HepG2 (cell line): ENCODE results near the gene QSOX1. TPM values are rescaled to one million over a fixed set of nuclear protein-coding genes. Genes with fewer than 3 reads are reported as not detected.

Experiments
- BHLHE40 ChIP-seq: IDR thresholded peaks from 2 replicates; pipeline ENCODE4 v1.6.1; 2011; ENCODE audit warnings: low read length, improper control_type of control experiment
- CBX2 ChIP-seq, 2 experiments: fragments of 200-600 bp in 1 of 2; sonication (generic); formaldehyde crosslinking in 1 of 2; IDR thresholded peaks; 2 replicates each; pipeline versions ENCODE4 v1.7.0 to v1.8.1; 2018 to 2022; ENCODE audit warnings: low read depth in 2 of 2, low read length in 1 of 2, mild to moderate bottlenecking in 1 of 2, missing genetic modification reagents in 1 of 2
- HDAC6 ChIP-seq: fragments of 200-600 bp; sonication (generic); IDR thresholded peaks from 2 replicates; pipeline ENCODE4 v1.7.0; 2017; ENCODE audit warnings: mild to moderate bottlenecking, antibody characterized with exemption, low read length, low read depth
- ISL2 ChIP-seq: sonication (generic); formaldehyde crosslinking; IDR thresholded peaks from 2 replicates; pipeline ENCODE4 v1.5.0; 2020; ENCODE audit warnings: missing genetic modification reagents
- MTF1 ChIP-seq: sonication (generic); formaldehyde crosslinking; IDR thresholded peaks from 2 replicates; pipeline ENCODE4 v1.5.0; 2020; ENCODE audit warnings: missing genetic modification reagents
- NR2F6 ChIP-seq, 2 experiments: IDR thresholded peaks; 2 replicates each; pipeline ENCODE4 v1.6.1; 2016; ENCODE audit warnings: antibody characterized with exemption in 1 of 2, mild to moderate bottlenecking in 1 of 2
- PCBP1 ChIP-seq: fragments of 200-400 bp; formaldehyde crosslinking; IDR thresholded peaks from 2 replicates; pipeline ENCODE4 v1.6.1; 2017; ENCODE audit warnings: mild to moderate bottlenecking, low read depth, low read length, borderline replicate concordance
- POLR2G ChIP-seq: fragments of 200-400 bp; formaldehyde crosslinking; IDR thresholded peaks from 2 replicates; pipeline ENCODE4 v1.6.1; 2018; ENCODE audit warnings: mild to moderate bottlenecking, low read depth, low read length, moderate library complexity
- RFX1 ChIP-seq: fragments of 450-650 bp; IDR thresholded peaks from 2 replicates; pipeline ENCODE4 v1.6.1; 2017
- SOX5 ChIP-seq: IDR thresholded peaks from 2 replicates; pipeline ENCODE4 v1.6.1; 2016; ENCODE audit warnings: borderline replicate concordance
- SP4 ChIP-seq: sonication (generic); formaldehyde crosslinking; IDR thresholded peaks from 2 replicates; pipeline ENCODE4 v1.8.1; 2023; ENCODE audit warnings: mild to moderate bottlenecking, missing genetic modification reagents
- ZFP90 ChIP-seq: sonication (generic); formaldehyde crosslinking; IDR thresholded peaks from 2 replicates; pipeline ENCODE4 v1.8.0; 2022; ENCODE audit warnings: missing genetic modification reagents, mild to moderate bottlenecking, inconsistent platforms, borderline replicate concordance
- ZKSCAN5 ChIP-seq: sonication (generic); formaldehyde crosslinking; IDR thresholded peaks from 2 replicates; pipeline ENCODE4 v1.5.1; 2020; ENCODE audit warnings: mild to moderate bottlenecking, missing genetic modification reagents
- ZNF180 ChIP-seq: sonication (generic); formaldehyde crosslinking; IDR thresholded peaks from 2 replicates; pipeline ENCODE4 v1.4.0; 2020; ENCODE audit warnings: low read depth, missing genetic modification reagents, borderline replicate concordance
- ZNF235 ChIP-seq: sonication (generic); formaldehyde crosslinking; IDR thresholded peaks from 2 replicates; pipeline ENCODE4 v1.8.1; 2023; ENCODE audit warnings: mild to moderate bottlenecking, missing genetic modification reagents, borderline replicate concordance
- ZNF547 ChIP-seq: sonication (generic); formaldehyde crosslinking; IDR thresholded peaks from 2 replicates; pipeline ENCODE4 v1.5.1; 2020; ENCODE audit warnings: mild to moderate bottlenecking, missing genetic modification reagents
- ZNF724P ChIP-seq: sonication (generic); formaldehyde crosslinking; IDR thresholded peaks from 2 replicates; pipeline ENCODE4 v1.8.0; 2022; ENCODE audit warnings: missing genetic modification reagents, borderline replicate concordance
- ZNF737 ChIP-seq: sonication (generic); formaldehyde crosslinking; IDR thresholded peaks from 2 replicates; pipeline ENCODE4 v1.5.0; 2020; ENCODE audit warnings: missing genetic modification reagents, mild to moderate bottlenecking, borderline replicate concordance
- ZNF746 ChIP-seq: sonication (generic); formaldehyde crosslinking; IDR thresholded peaks from 2 replicates; pipeline ENCODE4 v1.8.0; 2022; ENCODE audit warnings: mild to moderate bottlenecking, missing genetic modification reagents
- ZNF790 ChIP-seq: sonication (generic); formaldehyde crosslinking; IDR thresholded peaks from 2 replicates; pipeline ENCODE4 v1.8.0; 2022; ENCODE audit warnings: missing genetic modification reagents, mild to moderate bottlenecking, borderline replicate concordance
- ZNF839 ChIP-seq: sonication (generic); formaldehyde crosslinking; IDR thresholded peaks from 2 replicates; pipeline ENCODE4 v1.4.0; 2020; ENCODE audit warnings: missing genetic modification reagents, mild to moderate bottlenecking, borderline replicate concordance
- ZZZ3 ChIP-seq: sonication (generic); formaldehyde crosslinking; IDR thresholded peaks from 2 replicates; pipeline ENCODE4 v1.4.0; 2020; ENCODE audit warnings: missing genetic modification reagents, mild to moderate bottlenecking, borderline replicate concordance
- polyA plus RNA-seq, 8 experiments: library from polyadenylated mRNA; depleted of rRNA in 3 of 8; stranded (reverse) in 7 of 8; unstranded in 1 of 8; fragments of >200 nt; fragmentation: Illumina TruSeq in 4 of 8; extraction: Trizol in 4 of 8; gene quantifications; 2 replicates each; pipeline versions ENCODE4 v1.2.1 to v1.2.3, GENCODE V29; 2011 to 2016; ENCODE audit warnings: low read depth in 4 of 8, missing spikeins in 1 of 8, mixed read lengths in 1 of 8; ENCODE audit not compliant: insufficient read depth in 1 of 8
- total RNA-seq, 5 experiments: library from RNA; depleted of rRNA; stranded (reverse); fragments of >200 nt; fragmentation: Illumina TruSeq; extraction: Trizol; gene quantifications; 2 replicates each; pipeline ENCODE4 v1.2.3, GENCODE V29; 2016; ENCODE audit warnings: low read depth in 1 of 5
- TF ChIP-seq, protein P1 (sequence below), 2 experiments: sonication (generic) in 1 of 2; formaldehyde crosslinking in 1 of 2; IDR thresholded peaks; 2 replicates each; pipeline versions ENCODE4 v1.4.0 to v1.6.1; 2016 to 2020; ENCODE audit warnings: borderline replicate concordance in 1 of 2, low read depth in 1 of 2, mild to moderate bottlenecking in 1 of 2, missing genetic modification reagents in 1 of 2
- TF ChIP-seq, protein P2 (sequence below): conservative IDR thresholded peaks from 2 replicates; pipeline ENCODE4 v1.6.1; 2018; ENCODE audit warnings: missing genetic modification reagents

Gene QSOX1
- total and polyA plus RNA-seq, 2 of the 13 experiments (the other 11 are each of a cell fraction or from before 2014, with no cell fraction given) = 6.8 to 40.2 TPM

DNA sequence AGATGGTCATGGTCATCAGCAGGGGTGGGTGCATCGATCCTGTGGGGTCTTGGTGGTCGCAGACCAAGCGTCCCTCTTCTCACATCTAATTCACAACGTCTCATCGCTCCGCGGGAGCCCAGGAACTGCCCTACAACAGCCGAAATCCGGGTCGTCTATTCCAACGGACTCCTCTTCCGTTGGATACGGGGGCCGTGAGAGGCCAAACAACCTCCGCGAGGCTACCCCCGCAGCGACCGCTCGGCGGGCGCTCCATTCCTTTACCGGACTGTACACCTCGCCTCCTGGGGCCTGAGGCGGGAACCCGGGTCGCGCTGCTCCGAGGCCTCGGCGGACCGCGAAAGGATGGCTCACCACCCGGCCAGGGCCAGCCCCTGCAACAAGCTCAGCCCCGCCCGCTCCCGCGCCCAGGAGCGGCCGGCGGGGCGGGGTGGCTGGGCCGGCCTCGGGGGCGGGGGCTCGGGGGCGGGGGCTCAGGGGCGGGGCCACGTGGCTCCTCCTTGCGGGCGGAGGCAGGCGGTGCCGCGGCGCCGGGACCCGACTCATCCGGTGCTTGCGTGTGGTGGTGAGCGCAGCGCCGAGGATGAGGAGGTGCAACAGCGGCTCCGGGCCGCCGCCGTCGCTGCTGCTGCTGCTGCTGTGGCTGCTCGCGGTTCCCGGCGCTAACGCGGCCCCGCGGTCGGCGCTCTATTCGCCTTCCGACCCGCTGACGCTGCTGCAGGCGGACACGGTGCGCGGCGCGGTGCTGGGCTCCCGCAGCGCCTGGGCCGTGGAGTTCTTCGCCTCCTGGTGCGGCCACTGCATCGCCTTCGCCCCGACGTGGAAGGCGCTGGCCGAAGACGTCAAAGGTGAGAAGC lies at the start of gene QSOX1 (continued):
- TF ChIP-seq ZNF737 (CRISPR knock-in tag) (no peak), HDAC6 (no peak), PCBP1 (no peak), ZKSCAN5 (CRISPR knock-in tag) (no peak), BHLHE40 (no peak), ZNF724P (CRISPR knock-in tag) (0 out of 2 replicates have a peak, but pooled peaks have one; percentile 61), CBX2 (IDR thresholded peaks at IDR 0.05; ENCODE audit: low read depth, low read length) (no peak), CBX2 (CRISPR knock-in tag; IDR thresholded peaks at IDR 0.05; ENCODE audit: low read depth) (no peak), NR2F6 (IDR thresholded peaks at IDR 0.05) (no peak), NR2F6 (CRISPR knock-in tag; IDR thresholded peaks at IDR 0.05) (no peak), MTF1 (CRISPR knock-in tag) (no peak), SP4 (CRISPR knock-in tag) (peak; percentile 47; the same call in 1 of the 2 replicates), ZFP90 (CRISPR knock-in tag) (no peak), ZNF180 (CRISPR knock-in tag) (no peak), ZNF235 (CRISPR knock-in tag) (0 out of 2 replicates have a peak, but pooled peaks have one; percentile 7), SOX5 (CRISPR knock-in tag) (no peak), ISL2 (no peak; the same call in 1 of the 2 replicates), ZZZ3 (CRISPR knock-in tag) (no peak), ZNF790 (CRISPR knock-in tag) (0 out of 2 replicates have a peak, but pooled peaks have one; percentile 56), POLR2G (peak; percentile 79), RFX1 (no peak), ZNF746 (no peak), ZNF839 (CRISPR knock-in tag) (no peak), ZNF547 (CRISPR knock-in tag) (no peak; the same call in 1 of the 2 replicates)
- TF ChIP-seq, protein P1, sequence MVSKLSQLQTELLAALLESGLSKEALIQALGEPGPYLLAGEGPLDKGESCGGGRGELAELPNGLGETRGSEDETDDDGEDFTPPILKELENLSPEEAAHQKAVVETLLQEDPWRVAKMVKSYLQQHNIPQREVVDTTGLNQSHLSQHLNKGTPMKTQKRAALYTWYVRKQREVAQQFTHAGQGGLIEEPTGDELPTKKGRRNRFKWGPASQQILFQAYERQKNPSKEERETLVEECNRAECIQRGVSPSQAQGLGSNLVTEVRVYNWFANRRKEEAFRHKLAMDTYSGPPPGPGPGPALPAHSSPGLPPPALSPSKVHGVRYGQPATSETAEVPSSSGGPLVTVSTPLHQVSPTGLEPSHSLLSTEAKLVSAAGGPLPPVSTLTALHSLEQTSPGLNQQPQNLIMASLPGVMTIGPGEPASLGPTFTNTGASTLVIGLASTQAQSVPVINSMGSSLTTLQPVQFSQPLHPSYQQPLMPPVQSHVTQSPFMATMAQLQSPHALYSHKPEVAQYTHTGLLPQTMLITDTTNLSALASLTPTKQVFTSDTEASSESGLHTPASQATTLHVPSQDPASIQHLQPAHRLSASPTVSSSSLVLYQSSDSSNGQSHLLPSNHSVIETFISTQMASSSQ (IDR thresholded peaks at IDR 0.05; ENCODE audit: low read depth) = no peak
- TF ChIP-seq, protein P1 (CRISPR knock-in tag; IDR thresholded peaks at IDR 0.05; ENCODE audit: borderline replicate concordance) = no peak
- TF ChIP-seq, protein P2, sequence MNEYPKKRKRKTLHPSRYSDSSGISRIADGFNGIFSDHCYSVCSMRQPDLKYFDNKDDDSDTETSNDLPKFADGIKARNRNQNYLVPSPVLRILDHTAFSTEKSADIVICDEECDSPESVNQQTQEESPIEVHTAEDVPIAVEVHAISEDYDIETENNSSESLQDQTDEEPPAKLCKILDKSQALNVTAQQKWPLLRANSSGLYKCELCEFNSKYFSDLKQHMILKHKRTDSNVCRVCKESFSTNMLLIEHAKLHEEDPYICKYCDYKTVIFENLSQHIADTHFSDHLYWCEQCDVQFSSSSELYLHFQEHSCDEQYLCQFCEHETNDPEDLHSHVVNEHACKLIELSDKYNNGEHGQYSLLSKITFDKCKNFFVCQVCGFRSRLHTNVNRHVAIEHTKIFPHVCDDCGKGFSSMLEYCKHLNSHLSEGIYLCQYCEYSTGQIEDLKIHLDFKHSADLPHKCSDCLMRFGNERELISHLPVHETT (CRISPR knock-in tag) = no peak
